GM19468 (cell line): ENCODE results near the gene PYDC1.
"Not testable (repeated sequence)": the region's sequence is repeated elsewhere in the genome, so short reads cannot be mapped to it uniquely, and the experiment has no call there.

Source experiments
- ATAC-seq: cut with Tn5 transposase; IDR thresholded peaks from one replicate; pipeline ENCODE4 v1.9.1; 2021; ENCODE audit warnings: mild to moderate bottlenecking, moderate library complexity, moderate number of reproducible peaks; ENCODE audit not compliant: unreplicated experiment; ENCODE audit errors: extremely low read depth

PYDC1 gene

DNA sequence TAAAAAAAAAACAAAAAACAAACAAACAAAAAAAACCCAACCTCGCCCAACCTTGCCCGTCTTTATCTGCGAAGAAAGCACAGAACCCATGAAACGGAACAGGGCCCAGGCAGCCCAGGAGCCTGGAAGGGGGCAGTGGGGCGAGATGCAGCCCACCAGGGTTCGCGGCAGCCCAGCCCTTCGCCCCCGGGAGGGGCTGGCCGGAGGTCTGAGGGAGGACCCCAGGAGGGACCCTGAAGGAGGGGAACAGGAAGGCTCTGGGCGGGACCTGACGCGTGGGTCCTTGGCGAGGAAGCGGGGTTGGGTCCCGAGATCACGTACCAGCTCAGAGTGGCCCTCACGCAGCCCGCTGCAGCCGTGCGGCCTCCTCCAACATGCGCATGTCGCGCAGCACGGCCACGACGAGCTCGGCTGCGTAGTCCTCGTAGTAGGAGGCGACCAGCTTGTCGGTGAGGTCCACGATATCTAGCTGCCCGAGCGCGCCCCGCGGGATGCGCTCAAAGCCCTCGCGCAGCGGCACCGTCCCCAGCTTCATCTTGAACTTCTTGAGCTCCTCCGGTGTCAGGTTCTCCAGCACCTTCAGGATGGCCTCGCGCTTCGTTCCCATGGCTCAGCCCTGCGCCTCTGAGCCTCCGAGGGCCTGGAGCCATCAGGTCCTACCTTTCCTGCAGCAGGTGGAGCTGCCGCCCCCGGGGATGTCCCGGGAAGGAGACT, at the start of gene PYDC1:
TSS of gene PYDC1 (minus strand) at position 714 of the 714 bp plus-strand sequence. CDS start at position 607, 107 bp downstream.
- no peak for ATAC-seq

DNA sequence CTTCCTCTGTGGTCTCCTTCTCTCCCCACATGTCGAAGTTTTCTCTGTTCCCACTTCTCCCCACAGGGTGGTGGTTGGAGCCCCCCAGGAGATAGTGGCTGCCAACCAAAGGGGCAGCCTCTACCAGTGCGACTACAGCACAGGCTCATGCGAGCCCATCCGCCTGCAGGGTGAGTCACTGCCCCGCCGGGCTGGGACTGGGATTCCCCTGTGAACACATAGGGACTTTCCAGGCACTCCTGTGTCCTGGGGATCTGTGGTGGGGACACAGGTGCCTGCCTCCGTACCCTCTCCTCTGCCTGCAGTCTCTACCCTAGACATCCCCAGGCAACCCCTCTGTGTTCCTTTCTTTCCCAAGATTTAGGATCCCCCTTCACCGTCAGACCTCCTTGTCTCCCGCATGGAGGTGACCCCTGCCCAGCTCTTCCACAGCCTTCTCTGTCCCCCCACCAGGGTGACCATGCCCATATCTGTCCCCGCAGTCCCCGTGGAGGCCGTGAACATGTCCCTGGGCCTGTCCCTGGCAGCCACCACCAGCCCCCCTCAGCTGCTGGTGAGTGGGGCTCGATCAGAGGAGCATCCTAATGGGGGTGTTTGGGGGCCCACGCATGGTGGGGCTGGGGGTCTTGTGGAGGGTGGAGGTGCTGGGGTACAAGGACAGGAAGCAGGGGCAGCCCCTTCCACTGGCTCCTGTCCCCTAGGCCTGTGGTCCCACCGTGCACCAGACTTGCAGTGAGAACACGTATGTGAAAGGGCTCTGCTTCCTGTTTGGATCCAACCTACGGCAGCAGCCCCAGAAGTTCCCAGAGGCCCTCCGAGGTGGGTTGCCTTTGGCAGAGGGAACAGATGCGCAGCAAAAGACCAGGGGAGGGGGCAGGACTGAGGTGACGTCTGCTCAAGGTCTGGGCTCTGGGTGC, 48.7 kb upstream of the PYDC1 start:
- peak; percentile 21 for ATAC-seq

DNA sequence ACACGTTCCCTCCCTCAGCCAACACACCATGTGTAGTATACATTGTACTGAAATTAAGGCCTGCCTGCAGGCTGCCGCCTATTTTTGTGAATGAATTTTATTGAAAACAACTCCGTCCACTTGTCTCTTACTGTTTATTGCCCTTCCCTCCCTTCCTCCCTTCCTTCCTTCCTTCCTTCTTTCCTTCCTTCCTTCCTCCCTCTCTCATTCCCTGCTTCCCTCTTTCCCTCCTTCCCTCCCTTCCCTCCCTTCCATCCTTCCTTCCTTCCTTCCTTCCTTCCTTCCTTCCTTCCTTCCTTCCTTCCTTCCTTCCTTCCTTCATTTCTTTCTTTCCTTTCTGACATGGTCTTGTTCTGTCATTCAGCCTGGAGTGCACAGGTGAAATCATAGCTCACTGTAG, 45.1 kb upstream of the PYDC1 start:
- ATAC-seq, result no peak

DNA sequence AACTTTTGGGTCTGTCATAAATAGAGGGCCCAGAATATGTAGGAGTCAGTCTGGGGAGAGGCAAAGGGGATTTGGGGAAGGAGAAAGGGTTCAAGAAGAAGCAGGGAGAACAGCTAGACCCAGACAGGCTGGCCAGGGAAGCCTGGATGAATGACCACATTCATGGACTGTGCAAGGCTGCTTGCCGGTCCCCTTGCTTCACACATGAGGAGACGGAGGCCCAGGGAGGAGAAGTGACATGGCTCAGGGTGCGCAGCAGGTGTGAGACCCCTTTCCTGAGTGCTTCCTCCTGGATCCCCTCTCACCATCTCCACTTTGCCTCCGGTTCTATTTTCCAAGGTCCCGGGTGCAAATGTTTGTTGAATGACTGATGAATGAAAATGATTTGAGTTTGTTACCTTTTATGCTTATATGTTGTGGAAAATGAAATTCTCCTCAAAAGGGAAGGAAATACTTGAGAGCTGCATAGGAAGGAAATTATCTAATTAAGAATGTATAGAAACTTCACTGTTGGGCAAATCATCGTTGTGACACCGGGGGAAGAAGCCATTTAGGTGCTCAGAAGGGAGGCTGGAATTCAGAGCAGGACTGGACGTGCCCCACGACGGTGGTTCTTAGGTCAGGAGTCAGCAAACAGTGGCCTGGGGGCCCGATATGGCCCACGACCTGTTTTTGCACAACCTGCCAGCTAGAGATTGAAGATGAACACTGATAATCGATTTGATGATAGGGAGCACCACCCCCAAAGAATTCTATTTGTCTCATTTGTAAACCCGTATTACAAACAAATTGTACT, 43.4 kb upstream of the PYDC1 start:
- no peak for ATAC-seq

DNA sequence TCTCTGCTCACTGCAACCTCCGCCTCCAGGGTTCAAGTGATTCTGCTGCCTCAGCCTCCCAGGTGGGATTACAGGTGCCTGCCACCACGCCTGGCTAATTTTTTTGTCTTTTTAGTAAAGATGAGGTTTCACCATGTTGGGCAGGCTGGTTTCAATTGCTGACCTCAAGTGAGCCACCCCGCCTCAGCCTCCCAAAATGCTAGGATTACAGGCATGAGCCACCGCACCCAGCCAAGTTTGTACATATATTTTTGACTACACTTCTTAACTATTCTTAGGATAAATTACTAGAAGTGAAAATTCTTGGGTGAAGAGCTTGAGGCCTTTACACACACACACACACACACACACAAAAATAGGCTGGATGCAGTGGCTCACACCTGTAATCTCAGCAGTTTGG, 41.4 kb upstream of the PYDC1 start:
- no peak for ATAC-seq

DNA sequence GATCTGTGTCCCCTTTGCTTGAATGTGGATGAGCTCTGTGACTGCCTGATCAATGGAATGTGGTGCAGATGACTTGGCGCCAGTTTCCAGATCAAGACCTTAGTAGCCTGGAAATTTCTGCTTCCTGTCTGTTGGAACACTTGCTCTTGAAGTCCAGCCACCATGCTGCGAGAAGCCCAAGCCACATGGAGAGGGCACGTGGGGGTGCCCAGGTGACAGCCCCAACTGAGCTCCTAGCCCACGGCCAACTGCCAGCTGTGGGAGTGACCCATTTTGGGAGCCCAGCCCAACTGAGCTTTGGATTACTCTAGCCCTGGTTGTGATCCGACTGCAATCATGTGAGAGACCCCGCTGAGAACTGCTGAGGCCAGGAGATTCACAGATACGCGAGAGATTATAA, 39.5 kb upstream of the PYDC1 start:
- no peak for ATAC-seq

DNA sequence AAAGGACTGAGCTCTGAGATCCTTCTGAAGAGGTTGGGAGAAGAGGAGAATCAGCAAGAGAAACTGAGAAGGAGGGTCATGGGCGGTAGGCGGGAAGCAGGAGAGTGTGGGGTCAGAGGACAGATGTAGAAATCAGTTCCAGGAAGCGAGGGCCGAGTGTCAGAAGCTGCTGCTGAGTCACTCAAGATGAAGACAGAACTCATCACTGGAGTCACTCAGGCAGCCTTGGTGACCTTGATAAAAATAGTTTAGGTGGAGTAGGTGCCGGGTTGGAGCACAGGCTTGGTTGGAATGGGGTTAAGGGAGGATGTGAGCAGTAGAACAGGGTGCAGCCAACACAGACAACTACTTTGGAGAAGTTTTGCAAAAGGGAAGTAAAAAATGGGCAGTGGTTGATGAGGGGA, 36.7 kb upstream of the PYDC1 start:
- no peak for ATAC-seq

DNA sequence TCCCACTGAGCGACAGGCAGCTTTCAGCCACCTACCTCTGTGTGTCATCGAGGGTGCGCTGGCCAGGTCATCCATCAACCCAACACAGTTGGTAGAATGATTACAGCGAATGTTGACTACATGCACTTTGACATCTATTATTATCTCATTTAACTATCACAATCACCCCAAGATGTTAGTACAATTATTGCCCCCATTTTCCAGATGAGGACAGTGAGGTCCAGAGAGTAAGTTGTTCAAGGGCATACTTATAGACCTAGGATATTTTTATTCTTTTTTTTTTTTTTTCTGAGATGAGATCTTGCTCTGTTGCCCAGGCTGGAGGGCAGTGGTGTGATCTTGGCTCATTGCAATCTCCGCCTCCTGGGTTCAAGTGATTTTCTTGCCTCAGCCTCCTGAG, 34.5 kb upstream of the PYDC1 start:
- no peak for ATAC-seq

DNA sequence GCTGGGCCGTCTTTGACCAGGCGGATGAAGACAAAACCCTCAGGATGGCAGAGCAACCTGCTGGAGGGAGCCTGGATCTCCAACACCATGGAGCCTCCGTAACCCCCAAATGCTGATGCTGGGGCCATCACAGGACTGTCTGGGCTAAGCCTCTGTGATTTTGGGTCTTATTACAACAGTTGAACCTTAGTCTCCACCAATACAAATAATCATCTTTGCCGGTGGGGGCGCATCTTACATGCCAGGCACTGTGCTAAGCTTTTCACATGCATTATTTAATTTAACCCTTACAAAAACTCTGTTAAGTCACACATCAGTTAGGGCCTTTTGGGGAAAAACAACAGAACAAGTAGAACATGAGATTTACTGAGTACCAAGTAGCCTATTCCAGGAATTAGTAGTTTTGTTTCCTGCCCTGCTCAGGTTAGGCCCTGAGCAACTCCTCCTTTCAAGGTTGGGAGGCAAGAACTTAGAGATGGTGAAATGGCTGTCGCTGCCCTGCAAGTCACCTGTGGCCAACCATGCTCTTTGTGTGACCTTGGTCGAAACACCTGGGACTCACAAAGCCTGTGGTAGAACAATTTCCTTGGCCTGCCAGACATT, 33.9 kb upstream of the PYDC1 start:
- no peak for ATAC-seq

DNA sequence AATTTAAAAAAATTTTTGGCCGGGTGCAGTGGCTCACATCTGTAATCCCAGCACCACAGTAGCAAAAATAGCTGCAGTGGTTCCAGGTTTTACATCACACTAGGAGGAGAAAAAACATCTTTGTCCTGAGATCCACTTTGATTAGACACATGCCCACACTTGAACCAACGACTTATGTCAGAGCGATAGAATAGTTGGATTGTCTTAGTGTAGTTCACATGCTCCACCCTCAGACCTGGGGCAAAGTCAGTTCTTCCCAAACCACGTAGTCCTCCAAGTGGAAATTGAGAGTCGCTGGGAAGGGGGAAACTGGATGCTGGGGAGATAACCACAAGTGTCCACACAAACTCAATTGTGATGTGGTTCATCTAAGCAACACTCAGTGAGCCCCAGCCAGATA, 31.4 kb upstream of the PYDC1 start:
- ATAC-seq, result no peak

DNA sequence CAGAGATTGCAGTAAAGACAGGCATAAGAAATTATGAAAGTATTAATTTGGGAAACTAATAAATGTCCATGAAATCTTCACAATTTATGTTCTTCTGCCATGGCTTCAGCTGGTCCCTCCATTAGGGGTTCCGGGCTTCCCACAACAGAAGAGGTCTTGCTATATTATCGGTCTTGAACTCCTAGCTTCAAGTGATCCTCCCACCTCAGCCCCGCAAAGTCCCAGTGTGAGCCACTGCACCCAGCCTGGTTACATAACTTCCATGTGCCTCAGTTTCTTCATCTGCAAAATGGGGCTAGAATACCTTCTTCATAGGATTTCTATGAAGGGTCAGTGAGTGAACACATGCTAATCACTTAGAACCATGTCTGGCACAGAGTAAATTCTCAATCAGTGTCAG, 29.4 kb upstream of the PYDC1 start:
- no peak for ATAC-seq

DNA sequence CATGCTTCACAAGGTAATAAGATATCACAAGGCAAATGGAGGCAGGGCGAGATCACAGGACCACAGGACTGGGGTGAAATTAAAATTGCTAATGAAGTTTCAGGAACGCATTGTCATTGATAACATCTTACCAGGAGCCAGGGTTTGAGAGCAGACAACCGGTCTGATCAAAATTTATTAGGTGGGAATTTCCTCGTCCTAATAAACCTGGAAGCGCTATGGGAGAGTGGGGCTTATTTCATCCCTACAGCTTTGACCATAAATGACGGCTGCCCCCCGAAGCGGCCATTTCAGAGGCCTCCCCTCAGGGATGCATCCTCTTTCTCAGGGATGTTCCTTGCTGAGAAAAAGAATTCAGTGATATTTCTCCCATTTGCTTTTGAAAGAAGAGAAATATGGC, 28.7 kb upstream of the PYDC1 start:
- not testable (repeated sequence) for ATAC-seq

DNA sequence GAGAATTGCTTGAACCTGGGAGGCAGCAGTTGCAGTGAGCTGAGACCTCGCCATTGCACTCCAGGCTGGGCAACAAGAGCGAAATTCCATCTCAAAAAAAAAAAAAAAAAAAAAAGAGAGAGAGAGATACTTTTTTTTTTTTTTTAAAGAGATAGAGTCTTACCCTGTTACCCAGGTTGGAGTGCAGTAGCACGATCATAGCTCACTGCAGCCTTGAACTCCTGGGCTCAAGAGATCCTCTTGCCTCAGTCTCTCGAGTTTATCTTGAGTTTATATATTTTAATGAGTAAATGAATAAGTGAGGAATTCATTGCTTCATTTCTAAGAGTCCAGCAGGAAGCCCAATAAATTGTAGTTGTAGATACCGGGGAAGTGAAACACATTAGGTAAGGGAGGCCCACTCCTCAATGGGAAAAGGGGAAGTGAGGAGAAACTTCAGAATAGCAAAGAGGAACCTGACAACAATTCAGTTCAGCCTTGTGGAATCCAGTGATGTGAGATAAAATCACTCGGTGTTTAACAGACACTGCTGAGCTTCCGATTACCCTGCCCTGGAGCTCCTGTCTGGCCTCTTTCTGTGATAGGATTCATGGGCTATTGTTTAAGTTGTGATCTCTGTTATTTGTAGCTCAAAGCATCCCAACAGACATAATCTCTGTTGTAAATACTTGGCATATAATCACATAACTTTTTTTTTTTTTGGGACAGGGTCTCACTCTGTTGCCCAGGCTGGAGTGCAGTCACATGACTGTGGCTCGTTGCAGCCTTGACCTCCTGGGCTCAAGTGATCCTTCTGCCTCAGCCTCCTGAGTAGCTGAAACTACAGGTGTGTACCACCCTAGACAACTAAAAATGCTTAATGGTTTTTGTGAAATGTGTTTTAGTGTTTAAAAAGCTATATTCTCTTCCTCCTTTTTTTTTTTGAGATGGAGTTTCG, 27.1 kb upstream of the PYDC1 start:
- ATAC-seq, result no peak

DNA sequence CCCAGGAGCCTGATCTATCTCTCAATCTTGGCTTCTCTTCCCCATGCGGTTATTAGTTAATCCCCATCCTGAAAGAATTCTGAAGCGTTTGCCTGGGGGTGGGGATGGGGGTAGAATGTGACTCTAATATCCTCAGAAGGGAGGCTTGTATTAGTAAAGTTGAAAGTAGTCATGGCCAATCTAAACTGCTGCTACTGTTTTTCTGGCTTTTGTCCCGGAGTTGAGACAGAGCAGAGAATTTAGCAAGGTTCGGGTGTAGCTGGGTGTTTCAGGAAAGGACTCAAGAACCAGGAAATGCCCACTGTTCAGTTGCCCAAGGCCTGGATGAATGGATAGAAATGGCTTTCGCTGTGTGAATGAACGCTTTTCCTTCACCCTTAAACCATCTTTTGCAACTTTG, 25.3 kb upstream of the PYDC1 start:
- no peak for ATAC-seq

DNA sequence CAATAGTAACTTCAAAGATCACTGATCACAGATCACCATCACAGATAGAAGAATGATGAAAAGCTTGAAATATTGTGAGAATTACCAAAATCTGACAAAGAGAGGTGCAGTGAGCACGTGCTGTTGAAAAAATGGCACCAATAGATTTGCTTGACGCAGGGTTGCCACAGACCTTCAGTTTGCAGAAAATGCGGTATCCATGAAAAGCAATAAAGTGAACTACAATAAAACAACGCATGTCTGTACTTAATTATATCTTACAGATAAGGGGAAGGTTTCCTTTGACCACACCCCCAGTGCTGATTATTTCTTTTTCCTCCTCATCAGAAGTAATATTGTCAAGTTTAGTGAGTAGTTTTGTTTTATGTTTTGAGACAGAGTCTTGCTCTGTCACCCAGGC, 21.1 kb upstream of the PYDC1 start:
- no peak for ATAC-seq

DNA sequence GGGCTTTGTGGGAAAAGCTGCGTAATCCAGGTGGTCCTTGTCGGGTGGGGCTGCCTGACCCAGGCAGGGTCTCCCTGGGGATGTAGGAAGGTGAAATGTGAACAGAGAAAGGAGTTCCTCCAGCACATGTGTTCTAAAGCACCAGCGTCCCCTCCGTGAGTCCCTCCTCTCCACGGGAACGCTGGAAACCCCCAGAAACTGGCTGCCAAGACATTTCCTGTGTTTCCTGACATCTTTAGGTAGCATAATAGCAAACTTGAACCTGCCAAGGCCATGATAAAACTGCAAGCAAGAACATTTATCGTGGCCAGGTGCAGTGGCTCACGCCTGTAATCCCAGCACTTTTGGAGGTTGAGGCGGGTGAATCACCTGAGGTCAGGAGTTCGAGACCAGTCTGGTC, 12.6 kb upstream of the PYDC1 start:
- no peak for ATAC-seq

DNA sequence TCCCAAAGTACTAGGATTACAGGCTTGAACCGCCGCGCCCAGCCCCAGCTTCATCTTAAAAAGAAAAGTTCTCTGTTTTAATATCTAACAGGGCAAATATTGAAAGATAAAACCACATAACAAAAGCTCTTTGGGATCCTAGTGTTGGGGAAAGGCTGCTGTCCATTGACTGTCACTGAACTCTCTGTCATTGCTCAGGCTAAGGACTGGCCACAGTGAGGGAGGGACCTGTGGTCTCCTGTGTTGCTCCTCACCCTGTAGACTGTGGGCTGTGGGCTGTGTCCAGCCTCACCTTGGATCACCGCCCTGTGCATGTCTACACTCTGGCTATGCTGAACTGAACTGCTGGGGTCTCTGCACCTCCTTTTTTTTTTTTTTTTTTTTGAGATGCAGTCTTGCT, 11.3 kb upstream of the PYDC1 start:
- no peak for ATAC-seq

DNA sequence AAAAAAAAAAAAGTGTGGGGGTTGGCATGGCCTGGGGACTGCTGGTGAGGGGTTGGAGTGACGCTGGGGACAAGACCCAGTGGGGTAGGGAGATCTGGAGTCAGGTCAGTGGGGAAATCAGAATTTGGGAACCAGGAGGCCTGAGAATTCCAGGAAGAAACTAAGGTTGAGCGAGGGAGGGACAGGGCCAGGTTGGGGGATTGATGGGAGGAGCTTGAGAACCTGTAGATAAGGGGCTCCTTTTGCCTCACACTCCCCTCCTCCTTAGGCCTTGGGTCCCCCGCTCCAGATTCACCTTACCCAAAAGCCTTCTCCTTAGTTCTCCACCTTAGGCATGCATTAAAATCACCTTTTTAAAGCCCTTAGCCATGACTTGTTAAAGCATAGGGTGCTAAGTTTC, 8.3 kb upstream of the PYDC1 start:
- no peak for ATAC-seq
